HepG2 (cell line): ENCODE data around the gene PTMA. TPM values are rescaled to one million over a fixed set of nuclear protein-coding genes. Genes with fewer than 3 reads are reported as not detected.

Experiments
- DNMT1 ChIP-seq: sonication (generic); formaldehyde crosslinking; IDR thresholded peaks from 2 replicates; pipeline ENCODE4 v1.5.1; 2020; ENCODE audit warnings: mild to moderate bottlenecking, missing genetic modification reagents
- ERF ChIP-seq: IDR thresholded peaks from 2 replicates; pipeline ENCODE4 v1.6.1; 2018; ENCODE audit warnings: missing biosample characterization, missing genetic modification reagents
- FOXC1 ChIP-seq: sonication (generic); formaldehyde crosslinking; IDR thresholded peaks from 2 replicates; pipeline ENCODE4 v1.8.0; 2022; ENCODE audit warnings: mild to moderate bottlenecking, missing genetic modification reagents, borderline replicate concordance
- GZF1 ChIP-seq: sonication (generic); formaldehyde crosslinking; IDR thresholded peaks from 2 replicates; pipeline ENCODE4 v1.5.1; 2020; ENCODE audit warnings: mild to moderate bottlenecking, missing genetic modification reagents
- KAT7 ChIP-seq: IDR thresholded peaks from 2 replicates; pipeline ENCODE4 v1.6.1; 2018; ENCODE audit warnings: borderline replicate concordance, missing compliant biosample characterization
- NRL ChIP-seq: sonication (generic); formaldehyde crosslinking; IDR thresholded peaks from 2 replicates; pipeline ENCODE4 v1.5.0; 2020; ENCODE audit warnings: missing genetic modification reagents, mild to moderate bottlenecking, moderate library complexity, borderline replicate concordance
- SIX4 ChIP-seq: sonication (generic); formaldehyde crosslinking; IDR thresholded peaks from 2 replicates; pipeline ENCODE4 v1.4.0; 2020; ENCODE audit warnings: missing genetic modification reagents
- SMAD1 ChIP-seq: sonication (generic); formaldehyde crosslinking; IDR thresholded peaks from 2 replicates; pipeline ENCODE4 v1.4.0; 2020; ENCODE audit warnings: missing genetic modification reagents, low read depth, mild to moderate bottlenecking, borderline replicate concordance
- ZBTB40 ChIP-seq, 2 experiments: fragments of 450-650 bp in 1 of 2; sonication (generic) in 1 of 2; formaldehyde crosslinking in 1 of 2; IDR thresholded peaks; 2 replicates each; pipeline versions ENCODE4 v1.6.1 to v1.8.0; 2016 to 2022; ENCODE audit warnings: antibody characterized with exemption in 1 of 2, mild to moderate bottlenecking in 1 of 2, missing genetic modification reagents in 1 of 2
- ZBTB8A ChIP-seq: sonication (generic); formaldehyde crosslinking; IDR thresholded peaks from 2 replicates; pipeline ENCODE4 v1.4.0; 2020; ENCODE audit warnings: mild to moderate bottlenecking, low read depth, missing genetic modification reagents, borderline replicate concordance
- ZNF136 ChIP-seq: sonication (generic); formaldehyde crosslinking; IDR thresholded peaks from 2 replicates; pipeline ENCODE4 v1.8.1; 2022; ENCODE audit warnings: low read depth, mild to moderate bottlenecking, moderate library complexity, missing genetic modification reagents
- ZNF83 ChIP-seq: sonication (generic); formaldehyde crosslinking; IDR thresholded peaks from 2 replicates; pipeline ENCODE4 v1.4.0; 2020; ENCODE audit warnings: missing genetic modification reagents, mild to moderate bottlenecking, borderline replicate concordance
- ZNF883 ChIP-seq: sonication (generic); formaldehyde crosslinking; IDR thresholded peaks from 2 replicates; pipeline ENCODE4 v1.5.1; 2020; ENCODE audit warnings: mild to moderate bottlenecking, missing genetic modification reagents; ENCODE audit errors: not compliant biosample characterization
- polyA plus RNA-seq, 8 experiments: library from polyadenylated mRNA; depleted of rRNA in 3 of 8; stranded (reverse) in 7 of 8; unstranded in 1 of 8; fragments of >200 nt; fragmentation: Illumina TruSeq in 4 of 8; extraction: Trizol in 4 of 8; gene quantifications; 2 replicates each; pipeline versions ENCODE4 v1.2.1 to v1.2.3, GENCODE V29; 2011 to 2016; ENCODE audit warnings: low read depth in 4 of 8, missing spikeins in 1 of 8, mixed read lengths in 1 of 8; ENCODE audit not compliant: insufficient read depth in 1 of 8
- total RNA-seq, 5 experiments: library from RNA; depleted of rRNA; stranded (reverse); fragments of >200 nt; fragmentation: Illumina TruSeq; extraction: Trizol; gene quantifications; 2 replicates each; pipeline ENCODE4 v1.2.3, GENCODE V29; 2016; ENCODE audit warnings: low read depth in 1 of 5
- TF ChIP-seq, protein P1 (sequence below): sonication (generic); formaldehyde crosslinking; IDR thresholded peaks from 2 replicates; pipeline ENCODE4 v1.4.0; 2020; ENCODE audit warnings: missing genetic modification reagents
- TF ChIP-seq, protein P2 (sequence below), 2 experiments: sonication (generic) in 1 of 2; formaldehyde crosslinking in 1 of 2; IDR thresholded peaks; 2 replicates each; pipeline versions ENCODE4 v1.4.0 to v1.6.1; 2018 to 2020; ENCODE audit warnings: missing genetic modification reagents in 2 of 2, borderline replicate concordance in 1 of 2, low read depth in 1 of 2, mild to moderate bottlenecking in 1 of 2, missing biosample characterization in 1 of 2

Gene PTMA
- total and polyA plus RNA-seq, 2 of the 13 experiments (the other 11 are each of a cell fraction or from before 2014, with no cell fraction given), result 190 to 1,086 TPM

GRCh38 chr2:231680285-231680991 is 27.9 kb upstream of the PTMA start (continued):
- no peak for TF ChIP-seq ZBTB40 (IDR thresholded peaks at IDR 0.05)
- peak; percentile 39 for TF ChIP-seq ZBTB40 (CRISPR knock-in tag; IDR thresholded peaks at IDR 0.05)
- TF ChIP-seq NRL (CRISPR knock-in tag), result peak; percentile 89
- peak; percentile 66; the same call in 1 of the 2 replicates for TF ChIP-seq KAT7 (CRISPR knock-in tag)
- peak; percentile 83; the same call in 1 of the 2 replicates for TF ChIP-seq ZBTB8A (CRISPR knock-in tag)
- TF ChIP-seq ERF, result peak; percentile 11; the same call in 1 of the 2 replicates
- peak; percentile 30 for TF ChIP-seq ZNF883 (CRISPR knock-in tag)
- peak; percentile 73 for TF ChIP-seq SMAD1 (CRISPR knock-in tag)
- TF ChIP-seq, protein P1, sequence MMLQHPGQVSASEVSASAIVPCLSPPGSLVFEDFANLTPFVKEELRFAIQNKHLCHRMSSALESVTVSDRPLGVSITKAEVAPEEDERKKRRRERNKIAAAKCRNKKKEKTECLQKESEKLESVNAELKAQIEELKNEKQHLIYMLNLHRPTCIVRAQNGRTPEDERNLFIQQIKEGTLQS, result 0 out of 2 replicates have a peak, but pooled peaks have one; percentile 33
- TF ChIP-seq ZNF136 (CRISPR knock-in tag), result no peak
- 0 out of 2 replicates have a peak, but pooled peaks have one; percentile 29 for TF ChIP-seq SIX4 (CRISPR knock-in tag)
- no peak; the same call in 1 of the 2 replicates for TF ChIP-seq DNMT1
- TF ChIP-seq GZF1 (CRISPR knock-in tag), result 0 out of 2 replicates have a peak, but pooled peaks have one; percentile 16
- TF ChIP-seq FOXC1, result 0 out of 2 replicates have a peak, but pooled peaks have one; percentile 18
- peak; percentile 18; the same call in 1 of the 2 replicates for TF ChIP-seq ZNF83 (CRISPR knock-in tag)
- TF ChIP-seq, protein P2, sequence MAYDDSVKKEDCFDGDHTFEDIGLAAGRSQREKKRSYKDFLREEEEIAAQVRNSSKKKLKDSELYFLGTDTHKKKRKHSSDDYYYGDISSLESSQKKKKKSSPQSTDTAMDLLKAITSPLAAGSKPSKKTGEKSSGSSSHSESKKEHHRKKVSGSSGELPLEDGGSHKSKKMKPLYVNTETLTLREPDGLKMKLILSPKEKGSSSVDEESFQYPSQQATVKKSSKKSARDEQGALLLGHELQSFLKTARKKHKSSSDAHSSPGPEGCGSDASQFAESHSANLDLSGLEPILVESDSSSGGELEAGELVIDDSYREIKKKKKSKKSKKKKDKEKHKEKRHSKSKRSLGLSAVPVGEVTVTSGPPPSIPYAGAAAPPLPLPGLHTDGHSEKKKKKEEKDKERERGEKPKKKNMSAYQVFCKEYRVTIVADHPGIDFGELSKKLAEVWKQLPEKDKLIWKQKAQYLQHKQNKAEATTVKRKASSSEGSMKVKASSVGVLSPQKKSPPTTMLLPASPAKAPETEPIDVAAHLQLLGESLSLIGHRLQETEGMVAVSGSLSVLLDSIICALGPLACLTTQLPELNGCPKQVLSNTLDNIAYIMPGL (CRISPR knock-in tag; IDR thresholded peaks at IDR 0.05; ENCODE audit: borderline replicate concordance in 1 of 2, low read depth in 1 of 2), result peak; percentile 43 to 68; a peak in 1 of 4 replicates
